IMR-90 (cell line): ENCODE results near the gene TXNDC8. TPM values are rescaled to one million over a fixed set of nuclear protein-coding genes. Genes with fewer than 3 reads are reported as not detected.

Source experiments
- ATAC-seq: fragments of 200-7000 bp; cut with Tn5 transposase; 2 replicates; pipeline ENCODE4 v1.9.1; 2020; ENCODE audit warnings: low read depth, mild to moderate bottlenecking, moderate library complexity
- BruUV-seq: library from RNA; stranded (reverse); fragments of 400-500 nt; replicated peaks from 2 replicates; lab custom pipeline; 2021; lab: Mats Ljungman, UMichigan
- CTCF ChIA-PET: fragments of 300-600 bp; formaldehyde crosslinking; extraction: SDS; loops from one replicate; lab custom pipeline; 2021; ENCODE audit warnings: antibody characterized with exemption; lab: Yijun Ruan, JAX
- POLR2A ChIA-PET: fragments of 300-600 bp; sonication (Branson Sonifier 250); formaldehyde crosslinking; loops from one replicate; lab custom pipeline; 2022; ENCODE audit warnings: antibody characterized with exemption; ENCODE audit not compliant: unreplicated experiment; lab: Charles Lee
- DNase-seq: peaks from one replicate; pipeline ENCODE4 v3.0.0; 2013
- H2AFZ ChIP-seq: replicated peaks from 2 replicates; pipeline ENCODE3; 2013; ENCODE audit warnings: low read length, mild to moderate bottlenecking; ENCODE audit not compliant: poor library complexity
- H2AK5ac ChIP-seq: 2 replicates; pipeline ENCODE4 v1.6.1; 2013; ENCODE audit warnings: low read depth, low read length, inconsistent platforms
- H2AK9ac ChIP-seq: replicated peaks from 2 replicates; pipeline ENCODE3; 2013; ENCODE audit warnings: mild to moderate bottlenecking, low read depth, low read length, moderate library complexity; ENCODE audit not compliant: poor library complexity
- H2BK120ac ChIP-seq: 2 replicates; pipeline ENCODE4 v1.6.1; 2013; ENCODE audit warnings: low read depth, low read length, inconsistent platforms
- H2BK15ac ChIP-seq: 3 replicates; pipeline ENCODE4 v1.6.1; 2013; ENCODE audit warnings: low read depth, low read length, inconsistent platforms
- H2BK20ac ChIP-seq: 2 replicates; pipeline ENCODE4 v1.6.1; 2013; ENCODE audit warnings: low read depth, mild to moderate bottlenecking, inconsistent platforms, low read length, moderate library complexity
- H2BK5ac ChIP-seq: 2 replicates; pipeline ENCODE4 v1.6.1; 2013; ENCODE audit warnings: mild to moderate bottlenecking, low read depth, low read length, inconsistent platforms; ENCODE audit not compliant: poor library complexity, severe bottlenecking
- H3K14ac ChIP-seq: replicated peaks from 2 replicates; pipeline ENCODE4 v1.6.1; 2013; ENCODE audit warnings: low read depth, low read length, inconsistent platforms
- H3K18ac ChIP-seq: 2 replicates; pipeline ENCODE4 v1.6.1; 2013; ENCODE audit warnings: low read depth, low read length, control low read depth
- H3K23ac ChIP-seq: 2 replicates; pipeline ENCODE4 v1.6.1; 2013; ENCODE audit warnings: low read depth, low read length, inconsistent platforms
- H3K27ac ChIP-seq: 2 replicates; pipeline ENCODE4 v1.5.1; 2013; ENCODE audit warnings: mild to moderate bottlenecking, control low read depth, low read length; ENCODE audit not compliant: insufficient read depth
- H3K27me3 ChIP-seq: 2 replicates; pipeline ENCODE4 v1.6.1; 2013; ENCODE audit warnings: low read length; ENCODE audit not compliant: control insufficient read depth, insufficient read depth
- H3K36me3 ChIP-seq: 2 replicates; pipeline ENCODE4 v1.6.1; 2013; ENCODE audit warnings: low read length, mixed read lengths; ENCODE audit not compliant: control insufficient read depth, insufficient read depth
- H3K4ac ChIP-seq: 2 replicates; pipeline ENCODE4 v1.6.1; 2013; ENCODE audit warnings: low read depth, low read length, inconsistent platforms
- H3K4me1 ChIP-seq: 2 replicates; pipeline ENCODE4 v1.6.1; 2013; ENCODE audit warnings: low read length, mixed read lengths; ENCODE audit not compliant: control insufficient read depth, insufficient read depth
- H3K4me2 ChIP-seq: 2 replicates; pipeline ENCODE4 v1.6.1; 2013; ENCODE audit warnings: low read depth, mild to moderate bottlenecking, control low read depth, low read length, moderate library complexity
- H3K4me3 ChIP-seq: 2 replicates; pipeline ENCODE4 v1.5.1; 2013; ENCODE audit warnings: low read depth, mild to moderate bottlenecking, control low read depth, low read length, moderate library complexity; ENCODE audit not compliant: insufficient read depth
- H3K56ac ChIP-seq: 2 replicates; pipeline ENCODE4 v1.6.1; 2013; ENCODE audit warnings: low read length, inconsistent platforms; ENCODE audit not compliant: insufficient read depth; ENCODE audit errors: extremely low read depth
- H3K79me1 ChIP-seq, 2 experiments: 2 replicates each; pipeline ENCODE4 v1.6.1; 2013; ENCODE audit warnings: low read length in 2 of 2, inconsistent platforms in 1 of 2, low read depth in 1 of 2
- H3K9ac ChIP-seq: 2 replicates; pipeline ENCODE4 v1.6.1; 2013; ENCODE audit warnings: low read depth, low read length, control low read depth
- H3K9me1 ChIP-seq: 2 replicates; pipeline ENCODE4 v1.6.1; 2013; ENCODE audit warnings: low read length, inconsistent platforms; ENCODE audit not compliant: insufficient read depth
- H3K9me3 ChIP-seq: 2 replicates; pipeline ENCODE4 v1.6.1; 2013; ENCODE audit warnings: low read length; ENCODE audit not compliant: control insufficient read depth, insufficient read depth
- H4K20me1 ChIP-seq: 2 replicates; pipeline ENCODE4 v1.6.1; 2013; ENCODE audit warnings: low read length, inconsistent platforms; ENCODE audit not compliant: insufficient read depth
- H4K5ac ChIP-seq: 2 replicates; pipeline ENCODE4 v1.6.1; 2013; ENCODE audit warnings: mild to moderate bottlenecking, low read depth, low read length, control low read depth
- H4K8ac ChIP-seq, 2 experiments: 2 replicates each; pipeline ENCODE4 v1.6.1; 2013; ENCODE audit warnings: low read depth in 2 of 2, low read length in 2 of 2, control low read depth in 1 of 2, inconsistent platforms in 1 of 2
- H4K91ac ChIP-seq: 2 replicates; pipeline ENCODE4 v1.6.1; 2013; ENCODE audit warnings: low read depth, low read length, inconsistent platforms; ENCODE audit not compliant: insufficient read depth
- CEBPB ChIP-seq: IDR thresholded peaks from 2 replicates; pipeline ENCODE4 v1.6.1; 2012; ENCODE audit warnings: low read depth, low read length, improper control_type of control experiment
- MXI1 ChIP-seq: IDR thresholded peaks from 2 replicates; pipeline ENCODE4 v1.6.1; 2012; ENCODE audit warnings: low read depth, mild to moderate bottlenecking, low read length, moderate library complexity, borderline replicate concordance
- NFE2L2 ChIP-seq: fragments of 150-350 bp; IDR thresholded peaks from 2 replicates; pipeline ENCODE4 v1.6.1; 2016; ENCODE audit warnings: low read depth, mild to moderate bottlenecking, low read length
- RFX5 ChIP-seq: IDR thresholded peaks from 2 replicates; pipeline ENCODE4 v1.8.0; 2012; ENCODE audit warnings: low read depth, mild to moderate bottlenecking, low read length, moderate library complexity
- WGBS, 2 experiments: methylation state at CpG; one replicate each; pipeline versions ENCODE4 v1.1.5 to v1.1.7; 2013; ENCODE audit warnings: missing lambda C conversion rate in 2 of 2; ENCODE audit not compliant: insufficient read length in 1 of 2; ENCODE audit errors: extremely low coverage in 2 of 2; 5-methylcytosine and 5-hydroxymethylcytosine counted together
- dilution Hi-C: fragments of 300-500 bp; cut with HindIII; formaldehyde crosslinking; loops from one replicate; pipeline ENCODE4 v1.14.3; 2018; ENCODE audit warnings: low sequenced_read_pairs; ENCODE audit not compliant: unreplicated experiment
- in situ Hi-C: fragments of 300-500 bp; cut with MboI; formaldehyde crosslinking; loops from 3 replicates; pipeline ENCODE4 v1.14.3; 2019; ENCODE audit warnings: low sequenced_read_pairs, inconsistent platforms, mixed read lengths
- intact Hi-C: fragments of 100-400 bp; cut with micrococcal nuclease; formaldehyde crosslinking; loops from 2 replicates; pipeline ENCODE4 v1.10.0; 2022
- polyA plus RNA-seq, 3 experiments: library from polyadenylated mRNA; depleted of rRNA; stranded (reverse); fragments of >200 nt; gene quantifications; 2 replicates each; pipeline ENCODE4 v1.2.3, GENCODE V29; 2012; ENCODE audit warnings: low replicate concordance in 1 of 3
- total RNA-seq: library from RNA; depleted of rRNA; stranded (reverse); fragments of >200 nt; gene quantifications from 2 replicates; pipeline ENCODE4 v1.2.3, GENCODE V29; 2012

Gene TXNDC8
- total and polyA plus RNA-seq, 2 of the 4 experiments (the other 2 are of a cell fraction), result not detected

GRCh38 chr9:110370315-110370714 lies 32.7 kb upstream of the TXNDC8 start:
- DNase-seq, result peak; percentile 34
- Histone ChIP-seq H3K9me3 (no peaks in the 10 kb centered on the region), H2BK20ac (no peak overlapping the region), H2BK15ac (no peak overlapping the region), H3K4me3 (no peak overlapping the region), H3K18ac (no peak overlapping the region), H3K9ac (no peak overlapping the region), H4K5ac (no peak overlapping the region), H3K36me3 (peaks cover 21% of the 10 kb centered on the region), H2BK120ac (no peak overlapping the region), H2BK5ac (no peak overlapping the region), H4K8ac (no peak overlapping the region), H3K27ac (no peak overlapping the region), H3K79me1 (no peaks in the 10 kb centered on the region), H3K56ac (no peak overlapping the region), H3K27me3 (no peaks in the 10 kb centered on the region), H3K4me2 (no peak overlapping the region), H2AFZ (no peak overlapping the region), H2AK5ac (no peak overlapping the region), H2AK9ac (no peak overlapping the region), H3K9me1 (no peaks in the 10 kb centered on the region), H3K23ac (no peak overlapping the region), H3K4me1 (no peaks in the 10 kb centered on the region), H4K91ac (no peak overlapping the region), H3K14ac (no peak overlapping the region), H4K20me1 (no peaks in the 10 kb centered on the region), H3K4ac (no peak overlapping the region)
- TF ChIP-seq RFX5 (no peak), CEBPB (no peak), NFE2L2 (no peak), MXI1 (no peak)
- CTCF ChIA-PET, result no interaction called here
- no CpG with 5 or more reads among the region's 3 CpGs for WGBS, 2 experiments
- dilution Hi-C loops (no loop called here), in situ Hi-C loops (no loop called here), intact Hi-C loops (loop anchor here (10.0 kb wide), 1 partner anchor 186 kb away; no protein-coding TSS in a partner anchor)
- no TSS peak for BruUV-seq
- POLR2A ChIA-PET, result no interaction called here
- ATAC-seq, result no peak; the same call in 1 of the 2 replicates
